K562 (cell line): ENCODE results near the gene C1orf116. TPM values are rescaled to one million over a fixed set of nuclear protein-coding genes. Genes with fewer than 3 reads are reported as not detected.

Source experiments
- BCOR ChIP-seq: fragments of 450-650 bp; IDR thresholded peaks from 2 replicates; pipeline ENCODE4 v1.6.1; 2016
- FOXJ2 ChIP-seq: fragments of 200-800 bp; sonication (Bioruptor generic); IDR thresholded peaks from 2 replicates; pipeline ENCODE4 v1.6.1; 2016; ENCODE audit warnings: missing genetic modification characterization, missing compliant biosample characterization
- LCOR ChIP-seq: sonication (generic); formaldehyde crosslinking; IDR thresholded peaks from 2 replicates; pipeline ENCODE4 v1.8.0; 2022; ENCODE audit warnings: mild to moderate bottlenecking, missing genetic modification reagents
- RBM39 ChIP-seq: fragments of 200-400 bp; formaldehyde crosslinking; optimal IDR thresholded peaks from 2 replicates; pipeline ENCODE3; 2018; ENCODE audit warnings: low read depth, low read length
- SPI1 ChIP-seq: IDR thresholded peaks from 2 replicates; pipeline ENCODE4 v1.6.1; 2011; ENCODE audit warnings: low read depth, low read length, control low read depth, borderline replicate concordance
- TRIM28 ChIP-seq: fragments of 450-650 bp; IDR thresholded peaks from 2 replicates; pipeline ENCODE4 v1.6.1; 2017
- ZNF232 ChIP-seq: sonication (generic); formaldehyde crosslinking; IDR thresholded peaks from 2 replicates; pipeline ENCODE4 v1.8.0; 2022; ENCODE audit warnings: mild to moderate bottlenecking, missing genetic modification reagents
- polyA plus RNA-seq, 8 experiments: library from polyadenylated mRNA; depleted of rRNA in 4 of 8; stranded (reverse) in 5 of 8; unstranded in 3 of 8; fragments of >200 nt; fragmentation: Nextera tagmentation in 2 of 8; fragmentation: Illumina TruSeq in 1 of 8; extraction: Ambion mirVana in 2 of 8; extraction: Trizol in 1 of 8; gene quantifications; 2 replicates each; pipeline versions ENCODE4 v1.2.1 to v1.2.3, GENCODE V29; 2011 to 2014; ENCODE audit warnings: inconsistent platforms in 1 of 8, missing spikeins in 1 of 8
- total RNA-seq, 7 experiments: library from RNA; depleted of rRNA in 6 of 7; stranded (reverse); fragments of >200 nt in 6 of 7; fragmentation: Illumina TruSeq in 2 of 7; extraction: Trizol in 2 of 7; gene quantifications; 2 replicates each; pipeline versions ENCODE4 v1.2.1 to v1.2.3, GENCODE V29; 2011 to 2021; ENCODE audit warnings: low replicate concordance in 1 of 7
- TF ChIP-seq, protein P1 (sequence below): fragments of 450-650 bp; IDR thresholded peaks from one replicate; pipeline ENCODE4 v1.6.1; 2018; ENCODE audit warnings: mild to moderate bottlenecking, moderate library complexity; ENCODE audit not compliant: partially characterized antibody
- TF ChIP-seq, protein P2 (sequence below): fragments of 250-450 bp; sonication (Bioruptor Pico); IDR thresholded peaks from 2 replicates; pipeline ENCODE4 v1.4.0; 2020; ENCODE audit warnings: mild to moderate bottlenecking, moderate library complexity
- TF ChIP-seq, protein P3 (sequence below): fragments of 450-650 bp; formaldehyde crosslinking; IDR thresholded peaks from 2 replicates; pipeline ENCODE4 v1.4.0; 2022; ENCODE audit warnings: missing genetic modification characterization
- TF ChIP-seq, protein P4 (sequence below), 2 experiments: fragments of 450-650 bp in 1 of 2; sonication (generic) in 1 of 2; formaldehyde crosslinking in 1 of 2; IDR thresholded peaks; 2 replicates each; pipeline versions ENCODE4 v1.7.1 to v1.9.0; 2016 to 2022; ENCODE audit warnings: inconsistent platforms in 1 of 2, mild to moderate bottlenecking in 1 of 2, missing genetic modification reagents in 1 of 2

The C1orf116 gene
- total and polyA plus RNA-seq, 9 of the 15 experiments (the other 6 are each of a cell fraction or from before 2014, with no cell fraction given), result 0.62 to 3.0 (median 0.95) TPM

DNA sequence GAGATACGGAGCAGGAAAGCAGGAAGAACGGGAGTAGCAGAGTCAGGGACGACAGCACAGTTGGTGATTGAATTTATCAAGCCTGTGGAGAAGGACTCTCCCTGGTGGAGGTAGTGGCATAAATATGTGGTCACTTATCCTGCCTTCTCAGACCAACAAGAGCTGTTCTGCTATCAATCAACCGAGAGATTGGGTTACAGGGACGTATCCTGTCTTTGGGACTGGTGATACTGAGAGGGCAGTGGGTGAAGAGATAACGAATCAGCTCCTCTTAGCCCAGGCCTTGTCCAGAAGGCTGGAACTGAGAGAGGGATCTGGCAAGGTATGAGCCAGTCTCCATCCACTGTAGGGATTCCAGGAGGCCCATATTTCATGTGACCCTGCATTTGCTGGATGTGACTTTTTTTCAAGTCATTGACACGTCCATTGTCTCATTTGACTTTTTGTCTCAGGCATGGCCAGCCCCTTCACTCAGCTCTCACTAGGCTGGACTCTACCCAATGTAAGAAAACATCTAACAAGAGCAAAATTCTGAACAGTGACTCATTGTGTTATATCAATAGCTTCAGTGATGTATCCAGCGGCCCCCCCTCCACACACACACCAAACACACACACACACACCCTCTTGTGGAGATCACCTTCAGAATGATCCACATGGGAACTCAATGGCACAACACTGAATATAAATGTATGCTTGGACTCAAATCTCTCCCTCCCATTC is 11.3 kb downstream of the C1orf116 start (continued):
- TF ChIP-seq, protein P1, sequence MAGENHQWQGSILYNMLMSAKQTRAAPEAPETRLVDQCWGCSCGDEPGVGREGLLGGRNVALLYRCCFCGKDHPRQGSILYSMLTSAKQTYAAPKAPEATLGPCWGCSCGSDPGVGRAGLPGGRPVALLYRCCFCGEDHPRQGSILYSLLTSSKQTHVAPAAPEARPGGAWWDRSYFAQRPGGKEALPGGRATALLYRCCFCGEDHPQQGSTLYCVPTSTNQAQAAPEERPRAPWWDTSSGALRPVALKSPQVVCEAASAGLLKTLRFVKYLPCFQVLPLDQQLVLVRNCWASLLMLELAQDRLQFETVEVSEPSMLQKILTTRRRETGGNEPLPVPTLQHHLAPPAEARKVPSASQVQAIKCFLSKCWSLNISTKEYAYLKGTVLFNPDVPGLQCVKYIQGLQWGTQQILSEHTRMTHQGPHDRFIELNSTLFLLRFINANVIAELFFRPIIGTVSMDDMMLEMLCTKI, result no peak
- TF ChIP-seq TRIM28 (peak; percentile 24; the same call in 1 of the 2 replicates), BCOR (peak; percentile 85), LCOR (CRISPR knock-in tag) (peak; percentile 70; the same call in 1 of the 2 replicates), RBM39 (peak; percentile 27), SPI1 (no peak), ZNF232 (CRISPR knock-in tag) (no peak), FOXJ2 (tag) (no peak)
- TF ChIP-seq, protein P2, sequence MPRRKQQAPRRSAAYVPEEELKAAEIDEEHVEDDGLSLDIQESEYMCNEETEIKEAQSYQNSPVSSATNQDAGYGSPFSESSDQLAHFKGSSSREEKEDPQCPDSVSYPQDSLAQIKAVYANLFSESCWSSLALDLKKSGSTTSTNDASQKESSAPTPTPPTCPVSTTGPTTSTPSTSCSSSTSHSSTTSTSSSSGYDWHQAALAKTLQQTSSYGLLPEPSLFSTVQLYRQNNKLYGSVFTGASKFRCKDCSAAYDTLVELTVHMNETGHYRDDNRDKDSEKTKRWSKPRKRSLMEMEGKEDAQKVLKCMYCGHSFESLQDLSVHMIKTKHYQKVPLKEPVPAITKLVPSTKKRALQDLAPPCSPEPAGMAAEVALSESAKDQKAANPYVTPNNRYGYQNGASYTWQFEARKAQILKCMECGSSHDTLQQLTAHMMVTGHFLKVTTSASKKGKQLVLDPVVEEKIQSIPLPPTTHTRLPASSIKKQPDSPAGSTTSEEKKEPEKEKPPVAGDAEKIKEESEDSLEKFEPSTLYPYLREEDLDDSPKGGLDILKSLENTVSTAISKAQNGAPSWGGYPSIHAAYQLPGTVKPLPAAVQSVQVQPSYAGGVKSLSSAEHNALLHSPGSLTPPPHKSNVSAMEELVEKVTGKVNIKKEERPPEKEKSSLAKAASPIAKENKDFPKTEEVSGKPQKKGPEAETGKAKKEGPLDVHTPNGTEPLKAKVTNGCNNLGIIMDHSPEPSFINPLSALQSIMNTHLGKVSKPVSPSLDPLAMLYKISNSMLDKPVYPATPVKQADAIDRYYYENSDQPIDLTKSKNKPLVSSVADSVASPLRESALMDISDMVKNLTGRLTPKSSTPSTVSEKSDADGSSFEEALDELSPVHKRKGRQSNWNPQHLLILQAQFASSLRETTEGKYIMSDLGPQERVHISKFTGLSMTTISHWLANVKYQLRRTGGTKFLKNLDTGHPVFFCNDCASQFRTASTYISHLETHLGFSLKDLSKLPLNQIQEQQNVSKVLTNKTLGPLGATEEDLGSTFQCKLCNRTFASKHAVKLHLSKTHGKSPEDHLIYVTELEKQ, result no peak
- TF ChIP-seq, protein P3, sequence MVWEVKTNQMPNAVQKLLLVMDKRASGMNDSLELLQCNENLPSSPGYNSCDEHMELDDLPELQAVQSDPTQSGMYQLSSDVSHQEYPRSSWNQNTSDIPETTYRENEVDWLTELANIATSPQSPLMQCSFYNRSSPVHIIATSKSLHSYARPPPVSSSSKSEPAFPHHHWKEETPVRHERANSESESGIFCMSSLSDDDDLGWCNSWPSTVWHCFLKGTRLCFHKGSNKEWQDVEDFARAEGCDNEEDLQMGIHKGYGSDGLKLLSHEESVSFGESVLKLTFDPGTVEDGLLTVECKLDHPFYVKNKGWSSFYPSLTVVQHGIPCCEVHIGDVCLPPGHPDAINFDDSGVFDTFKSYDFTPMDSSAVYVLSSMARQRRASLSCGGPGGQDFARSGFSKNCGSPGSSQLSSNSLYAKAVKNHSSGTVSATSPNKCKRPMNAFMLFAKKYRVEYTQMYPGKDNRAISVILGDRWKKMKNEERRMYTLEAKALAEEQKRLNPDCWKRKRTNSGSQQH (CRISPR knock-in tag), result no peak
- TF ChIP-seq, protein P4, sequence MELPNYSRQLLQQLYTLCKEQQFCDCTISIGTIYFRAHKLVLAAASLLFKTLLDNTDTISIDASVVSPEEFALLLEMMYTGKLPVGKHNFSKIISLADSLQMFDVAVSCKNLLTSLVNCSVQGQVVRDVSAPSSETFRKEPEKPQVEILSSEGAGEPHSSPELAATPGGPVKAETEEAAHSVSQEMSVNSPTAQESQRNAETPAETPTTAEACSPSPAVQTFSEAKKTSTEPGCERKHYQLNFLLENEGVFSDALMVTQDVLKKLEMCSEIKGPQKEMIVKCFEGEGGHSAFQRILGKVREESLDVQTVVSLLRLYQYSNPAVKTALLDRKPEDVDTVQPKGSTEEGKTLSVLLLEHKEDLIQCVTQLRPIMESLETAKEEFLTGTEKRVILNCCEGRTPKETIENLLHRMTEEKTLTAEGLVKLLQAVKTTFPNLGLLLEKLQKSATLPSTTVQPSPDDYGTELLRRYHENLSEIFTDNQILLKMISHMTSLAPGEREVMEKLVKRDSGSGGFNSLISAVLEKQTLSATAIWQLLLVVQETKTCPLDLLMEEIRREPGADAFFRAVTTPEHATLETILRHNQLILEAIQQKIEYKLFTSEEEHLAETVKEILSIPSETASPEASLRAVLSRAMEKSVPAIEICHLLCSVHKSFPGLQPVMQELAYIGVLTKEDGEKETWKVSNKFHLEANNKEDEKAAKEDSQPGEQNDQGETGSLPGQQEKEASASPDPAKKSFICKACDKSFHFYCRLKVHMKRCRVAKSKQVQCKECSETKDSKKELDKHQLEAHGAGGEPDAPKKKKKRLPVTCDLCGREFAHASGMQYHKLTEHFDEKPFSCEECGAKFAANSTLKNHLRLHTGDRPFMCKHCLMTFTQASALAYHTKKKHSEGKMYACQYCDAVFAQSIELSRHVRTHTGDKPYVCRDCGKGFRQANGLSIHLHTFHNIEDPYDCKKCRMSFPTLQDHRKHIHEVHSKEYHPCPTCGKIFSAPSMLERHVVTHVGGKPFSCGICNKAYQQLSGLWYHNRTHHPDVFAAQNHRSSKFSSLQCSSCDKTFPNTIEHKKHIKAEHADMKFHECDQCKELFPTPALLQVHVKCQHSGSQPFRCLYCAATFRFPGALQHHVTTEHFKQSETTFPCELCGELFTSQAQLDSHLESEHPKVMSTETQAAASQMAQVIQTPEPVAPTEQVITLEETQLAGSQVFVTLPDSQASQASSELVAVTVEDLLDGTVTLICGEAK (IDR thresholded peaks at IDR 0.05), result 0 out of 2 replicates have a peak, but pooled peaks have one; percentile 12
- TF ChIP-seq, protein P4 (CRISPR knock-in tag; IDR thresholded peaks at IDR 0.05), result no peak
